Epithelial cell of esophagus (primary cell): ENCODE data around the gene HRNR.
"Not testable (repeated sequence)": the region's sequence is repeated elsewhere in the genome, so short reads cannot be mapped to it uniquely, and the experiment has no call there.

ENCODE experiments used
- DNase-seq: peaks from one replicate; pipeline ENCODE4 v3.0.0; 2010; ENCODE audit warnings: low read depth
- H3K4me3 ChIP-seq: 2 replicates; pipeline ENCODE4 v1.5.1; 2011; ENCODE audit warnings: mild to moderate bottlenecking, low read length, control low read depth
- TF ChIP-seq, protein P1 (sequence below): IDR thresholded peaks from 2 replicates; pipeline ENCODE4 v1.5.1; 2011; ENCODE audit warnings: low read depth, mild to moderate bottlenecking, low read length, control low read depth, inconsistent platforms; ENCODE audit not compliant: insufficient read depth; ENCODE audit errors: missing control alignments

Gene HRNR

DNA sequence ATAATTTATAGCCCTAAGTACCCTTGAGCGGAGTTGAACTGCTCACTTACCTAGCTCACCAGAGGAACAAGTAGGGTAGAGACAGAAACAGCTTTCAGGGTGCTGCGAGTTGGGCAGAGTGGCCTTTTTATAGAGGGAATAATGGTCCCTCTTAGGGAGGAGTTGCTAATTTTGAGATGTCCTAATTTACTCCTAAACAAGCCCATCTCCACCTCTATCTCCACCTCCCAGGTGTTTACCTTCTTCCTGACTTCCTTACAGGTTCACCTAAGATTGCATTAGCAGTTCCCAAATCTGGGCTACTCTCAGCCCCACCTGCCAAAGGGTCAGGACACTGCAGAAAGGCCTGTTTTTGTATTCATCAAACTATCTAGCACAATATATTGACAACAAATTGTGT, at the start of gene HRNR:
TSS of gene HRNR (minus strand) at position 101 of the 400 bp plus-strand sequence. CDS start 940 bp downstream, outside the sequence.
- TF ChIP-seq, protein P1, sequence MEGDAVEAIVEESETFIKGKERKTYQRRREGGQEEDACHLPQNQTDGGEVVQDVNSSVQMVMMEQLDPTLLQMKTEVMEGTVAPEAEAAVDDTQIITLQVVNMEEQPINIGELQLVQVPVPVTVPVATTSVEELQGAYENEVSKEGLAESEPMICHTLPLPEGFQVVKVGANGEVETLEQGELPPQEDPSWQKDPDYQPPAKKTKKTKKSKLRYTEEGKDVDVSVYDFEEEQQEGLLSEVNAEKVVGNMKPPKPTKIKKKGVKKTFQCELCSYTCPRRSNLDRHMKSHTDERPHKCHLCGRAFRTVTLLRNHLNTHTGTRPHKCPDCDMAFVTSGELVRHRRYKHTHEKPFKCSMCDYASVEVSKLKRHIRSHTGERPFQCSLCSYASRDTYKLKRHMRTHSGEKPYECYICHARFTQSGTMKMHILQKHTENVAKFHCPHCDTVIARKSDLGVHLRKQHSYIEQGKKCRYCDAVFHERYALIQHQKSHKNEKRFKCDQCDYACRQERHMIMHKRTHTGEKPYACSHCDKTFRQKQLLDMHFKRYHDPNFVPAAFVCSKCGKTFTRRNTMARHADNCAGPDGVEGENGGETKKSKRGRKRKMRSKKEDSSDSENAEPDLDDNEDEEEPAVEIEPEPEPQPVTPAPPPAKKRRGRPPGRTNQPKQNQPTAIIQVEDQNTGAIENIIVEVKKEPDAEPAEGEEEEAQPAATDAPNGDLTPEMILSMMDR: no peak
- H3K4me3 ChIP-seq: no peak within 1 kb of the TSS
- DNase-seq: no peak

DNA sequence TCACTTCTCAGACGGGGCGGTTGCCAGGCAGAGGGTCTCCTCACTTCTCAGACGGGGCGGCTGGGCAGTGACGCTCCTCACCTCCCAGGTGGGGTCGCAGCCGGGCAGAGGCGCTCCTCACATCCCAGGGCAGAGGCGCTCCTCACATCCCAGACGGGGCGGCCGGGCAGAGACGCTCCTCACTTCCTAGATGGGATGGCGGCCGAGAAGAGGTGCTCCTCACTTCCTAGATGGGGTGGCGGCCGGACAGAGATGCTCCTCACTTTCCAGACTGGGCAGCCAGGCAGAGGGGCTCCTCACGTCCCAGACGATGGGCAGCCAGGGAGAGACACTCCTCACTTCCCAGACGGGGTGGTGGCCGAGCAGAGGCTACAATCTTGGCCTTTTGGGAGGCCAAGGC, 32.4 kb upstream of the HRNR start:
- DNase-seq, H3K4me3 ChIP-seq: not testable (repeated sequence)

DNA sequence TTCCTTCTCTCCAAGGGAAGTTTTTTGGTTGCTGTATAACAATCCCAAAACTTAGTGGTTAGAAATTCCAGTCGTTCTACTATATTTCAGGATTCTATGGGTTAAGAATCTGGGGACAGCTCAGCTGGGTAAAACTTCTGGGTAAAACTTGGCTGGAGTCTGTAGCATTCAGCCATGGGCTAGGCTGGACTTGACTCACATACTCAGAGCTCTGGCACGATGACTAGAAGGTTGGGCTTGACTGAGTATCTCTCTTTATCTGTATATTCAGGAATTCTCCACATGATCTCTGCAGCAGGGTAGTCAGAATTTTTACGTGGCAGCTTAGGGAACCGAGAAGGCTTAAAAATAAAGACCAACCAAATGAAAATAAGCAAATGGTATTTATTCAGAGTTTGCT, 28.2 kb upstream of the HRNR start:
- DNase-seq: peak; percentile 89
- TF ChIP-seq, protein P1: no peak
- no peak overlapping the region for H3K4me3 ChIP-seq

DNA sequence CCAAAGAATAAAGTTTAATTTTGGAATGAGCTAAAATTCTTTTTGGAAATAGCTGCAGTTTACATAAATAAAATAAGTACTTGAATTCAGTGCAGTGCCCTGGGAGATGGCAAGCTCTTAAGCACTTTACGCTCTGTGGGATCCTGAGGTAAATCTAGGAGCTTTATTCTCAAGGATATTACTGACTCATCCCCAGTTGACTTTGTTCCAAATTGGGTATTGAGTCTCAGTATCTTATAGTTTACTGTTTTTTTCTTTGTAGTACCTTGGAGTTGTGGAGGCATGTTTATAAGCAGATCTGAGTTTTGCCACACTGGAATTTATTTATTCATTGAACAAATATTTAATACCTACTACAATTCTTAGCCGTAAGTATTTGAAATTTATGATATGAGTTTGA, 27.4 kb upstream of the HRNR start:
- DNase-seq: peak; percentile 85
- TF ChIP-seq, protein P1: no peak
- no peak overlapping the region for H3K4me3 ChIP-seq

DNA sequence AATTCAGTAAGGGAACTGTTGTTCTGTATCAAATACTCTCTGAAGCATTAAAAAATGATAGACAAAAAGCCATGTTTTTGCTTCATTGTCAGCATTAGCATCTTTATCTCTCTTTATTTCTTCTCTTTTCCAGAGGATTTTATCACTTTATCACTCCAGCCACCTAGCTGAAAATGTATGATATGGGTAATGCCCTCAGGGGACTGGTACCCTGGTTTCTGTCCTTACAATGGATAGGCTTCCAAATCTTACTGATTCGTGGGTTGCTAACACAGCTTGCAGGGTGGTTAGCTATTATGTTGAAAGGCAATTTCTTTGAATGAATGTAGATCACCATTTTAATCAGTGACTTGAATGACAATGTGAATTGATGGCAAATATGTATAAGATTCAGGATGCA, 23.3 kb upstream of the HRNR start:
- no peak overlapping the region for H3K4me3 ChIP-seq
- TF ChIP-seq, protein P1: no peak
- no peak for DNase-seq

DNA sequence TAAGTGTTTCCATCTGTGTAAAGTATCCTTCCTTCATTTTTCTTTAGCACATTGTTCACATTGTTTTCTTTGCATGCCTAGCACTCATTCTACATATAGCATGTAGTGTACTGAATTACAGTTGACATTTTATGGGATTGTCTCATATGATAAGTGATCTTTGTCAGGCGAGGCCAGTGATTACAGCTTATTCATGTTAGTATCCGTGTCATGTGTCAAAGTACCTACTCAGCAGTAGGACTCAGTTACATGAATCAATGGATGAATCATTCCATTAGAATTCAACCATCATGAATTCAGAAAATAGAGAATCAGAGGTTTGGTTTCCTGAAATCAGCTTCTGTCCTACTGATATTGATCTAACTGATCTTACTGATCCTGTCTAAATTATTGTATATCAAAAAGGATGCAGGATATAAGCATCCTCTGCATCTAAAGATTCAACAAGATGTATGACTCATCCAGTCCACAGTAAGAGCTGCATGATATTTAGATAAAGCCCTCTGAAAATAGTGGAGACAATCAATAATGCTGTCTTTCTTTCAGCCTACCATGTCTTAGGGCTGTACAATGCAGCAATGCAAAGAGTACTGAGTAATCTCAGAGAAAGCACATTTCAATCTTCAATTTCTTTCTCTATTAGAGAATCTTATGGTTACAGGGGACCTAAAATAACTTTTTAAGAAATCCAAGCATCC, 20.7 kb upstream of the HRNR start:
- TF ChIP-seq, protein P1: no peak

DNA sequence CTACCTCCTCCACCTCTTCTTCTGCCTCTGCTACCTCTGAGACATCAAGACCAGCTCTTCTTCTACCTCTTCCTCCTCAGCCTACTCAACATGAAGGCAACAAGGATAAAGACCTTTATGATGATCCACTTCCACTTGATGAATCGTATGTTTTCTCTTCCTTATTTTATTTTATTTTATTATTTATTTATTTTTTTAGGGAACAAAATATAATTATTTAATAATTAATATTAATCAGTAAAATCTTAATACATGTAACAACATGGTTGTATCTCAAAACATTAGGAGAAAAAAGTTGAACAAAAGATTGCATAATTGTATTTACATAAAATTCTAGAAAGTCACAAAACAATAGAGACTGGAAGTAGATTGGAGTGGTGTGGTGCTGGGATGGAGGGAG, 13.1 kb upstream of the HRNR start:
- DNase-seq: no peak
- H3K4me3 ChIP-seq: no peak overlapping the region
- TF ChIP-seq, protein P1: no peak

More for the DNA sequence above, 20.7 kb upstream of the HRNR start:
- H3K4me3 ChIP-seq: no peak overlapping the region
- DNase-seq: peak; percentile 85
